OCI-LY7 (cell line): ENCODE data around the gene ARMC9.

Experiments used
- CTCF ChIP-seq: fragments of 200-600 bp; sonication (generic); conservative IDR thresholded peaks from 2 replicates; pipeline ENCODE4 v1.5.1; 2014; ENCODE audit warnings: mild to moderate bottlenecking, antibody characterized with exemption, low read length, moderate library complexity, mixed read lengths
- EZH2phosphoT487 ChIP-seq: fragments of 200-600 bp; sonication (generic); IDR thresholded peaks from 2 replicates; pipeline ENCODE4 v1.6.1; 2018; ENCODE audit warnings: low read depth, borderline replicate concordance, mild to moderate bottlenecking, mixed run types, antibody characterized with exemption, low read length, moderate library complexity, mixed read lengths

GRCh38 chr2:231183851-231184250, 14.6 kb upstream of the ARMC9 start:
- TF ChIP-seq CTCF (no peak), EZH2phosphoT487 (no peak)
